ENCODE results near the gene NSDHL.

DNA sequence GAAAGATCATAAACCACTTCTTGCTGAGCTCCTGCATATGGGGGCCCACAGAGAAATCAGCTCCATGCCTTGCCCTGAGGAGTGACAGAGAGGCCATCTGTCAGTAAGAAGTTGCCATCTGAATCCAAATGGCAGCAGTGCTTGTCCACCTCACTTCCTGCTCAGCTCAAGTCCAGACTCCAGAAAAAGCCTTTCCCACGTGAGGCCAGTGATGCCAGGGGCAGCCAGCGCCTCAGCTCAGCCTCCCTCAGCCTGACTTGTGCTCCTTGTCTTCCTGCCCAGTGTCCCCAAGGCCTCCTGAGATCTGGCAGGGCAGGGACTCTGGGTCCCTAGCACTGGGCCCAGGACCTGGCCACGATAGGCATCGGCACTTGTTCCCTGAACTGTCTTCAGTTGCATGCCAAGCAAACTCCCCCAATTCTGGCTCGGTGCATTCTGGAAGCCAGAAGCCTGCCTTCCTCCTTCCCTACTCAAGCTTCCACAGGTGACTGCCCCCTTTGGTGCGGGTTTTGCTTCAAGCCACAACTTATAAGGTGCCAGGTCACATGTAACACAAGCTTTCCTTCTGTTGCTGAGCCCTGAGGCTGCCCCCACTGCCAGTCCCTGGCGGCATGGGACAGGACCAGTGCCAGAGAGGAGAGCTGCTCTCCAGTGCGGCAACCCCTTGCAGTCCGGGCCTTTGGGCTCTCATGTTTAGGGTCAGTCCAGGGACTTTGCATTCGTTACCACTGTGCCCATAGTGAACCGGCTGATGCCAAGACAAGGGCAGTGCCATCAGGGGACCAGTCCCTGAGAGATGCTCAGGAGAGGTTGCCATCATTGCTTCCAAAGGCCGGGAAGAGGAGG lies 69.2 kb downstream of the NSDHL start:
- TF ChIP-seq POLR2AphosphoS5 (IDR thresholded peaks at IDR 0.05; ENCODE audit: borderline replicate concordance, low read depth, low read length) (no peak), EZH2 (IDR thresholded peaks at IDR 0.05) (no peak), FOXP2 (optimal IDR thresholded peaks at IDR 0.05; ENCODE audit: control extremely low read depth, extremely low read length, insufficient read depth) (no peak)

Measured in SK-N-MC (cell line).